BLaER1 treated with 17β-estradiol and CSF1 and Interleukin-3, amounts not matched to agents 10 nM and 100 nM (cell line): ENCODE measurements around the gene TOX3.

ENCODE experiments used
- H3K27ac ChIP-seq, 11 experiments: shearing (Covaris generic); formaldehyde crosslinking; 2 replicates each; pipeline ENCODE4 v1.8.1; 2022
- H3K27me3 ChIP-seq, 11 experiments: shearing (Covaris generic); formaldehyde crosslinking; 2 replicates each; pipeline ENCODE4 v1.8.1; 2022
- H3K36me3 ChIP-seq, 11 experiments: shearing (Covaris generic); formaldehyde crosslinking; 2 replicates each; pipeline ENCODE4 v1.8.1; 2022
- H3K4me1 ChIP-seq, 10 experiments: shearing (Covaris generic); formaldehyde crosslinking; 2 replicates each; pipeline ENCODE4 v1.8.1; 2022
- H3K4me2 ChIP-seq, 11 experiments: shearing (Covaris generic); formaldehyde crosslinking; 2 replicates each; pipeline ENCODE4 v1.8.1; 2022
- H3K4me3 ChIP-seq, 10 experiments: shearing (Covaris generic); formaldehyde crosslinking; 2 replicates each; pipeline ENCODE4 v1.8.1; 2022
- H3K9ac ChIP-seq, 11 experiments: shearing (Covaris generic); formaldehyde crosslinking; 2 replicates each; pipeline ENCODE4 v1.8.1; 2022
- H3K9me3 ChIP-seq, 11 experiments: shearing (Covaris generic); formaldehyde crosslinking; replicated peaks in 1 of 11; 2 replicates each; pipeline ENCODE4 v1.8.1; 2022
- H4K20me1 ChIP-seq, 11 experiments: shearing (Covaris generic); formaldehyde crosslinking; 2 replicates each; pipeline ENCODE4 v1.8.1; 2022
- Cebpa-rat ChIP-seq, 11 experiments: shearing (Covaris generic); IDR thresholded peaks; 2 replicates each; pipeline ENCODE4 v1.8.1; 2022

TOX3 gene

GRCh38 chr16:52460639-52461178 lies 86.2 kb downstream of the TOX3 start:
- no peak overlapping the region for H3K4me2 ChIP-seq
- TF ChIP-seq Cebpa-rat (IDR thresholded peaks at IDR 0.05) = no peak
- H3K4me1 ChIP-seq = no peaks in the 10 kb centered on the region
- H3K4me3 ChIP-seq = no peak overlapping the region
- peaks cover 0 to 8% (median 0%) of the 10 kb centered on the region in 11 experiments; a peak in 5 of 22 replicates for H3K36me3 ChIP-seq
- no peaks in the 10 kb centered on the region for H3K9me3 ChIP-seq
- H4K20me1 ChIP-seq = no peaks in the 10 kb centered on the region
- H3K27ac ChIP-seq = no peak overlapping the region
- no peak overlapping the region for H3K9ac ChIP-seq
- H3K27me3 ChIP-seq = no peaks in the 10 kb centered on the region

DNA sequence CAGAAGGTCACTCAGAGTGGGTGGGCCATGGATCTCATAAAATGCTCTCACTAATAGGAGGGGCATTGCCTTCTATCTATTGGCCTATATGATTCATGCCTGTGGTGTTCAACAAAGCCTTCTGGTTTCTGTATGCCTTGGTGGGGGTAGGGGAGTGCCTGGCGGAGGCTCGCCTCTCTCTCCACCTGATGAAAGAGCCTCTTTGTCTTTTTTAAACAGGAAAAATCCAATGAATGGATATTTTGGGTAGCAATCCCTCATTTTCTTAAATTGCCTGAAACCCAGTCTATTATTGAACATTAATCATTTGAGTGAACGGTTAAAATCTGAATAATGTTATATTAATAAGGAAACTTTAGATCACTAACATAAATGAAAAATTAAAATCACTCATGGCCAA lies 90.6 kb downstream of the TOX3 start:
- no peaks in the 10 kb centered on the region for H3K9me3 ChIP-seq
- no peaks in the 10 kb centered on the region; a peak in 1 of 22 replicates for H3K36me3 ChIP-seq
- no peak overlapping the region for H3K4me2 ChIP-seq
- H3K4me1 ChIP-seq = no peaks in the 10 kb centered on the region
- TF ChIP-seq Cebpa-rat (IDR thresholded peaks at IDR 0.05) = no peak
- H4K20me1 ChIP-seq = no peaks in the 10 kb centered on the region
- H3K27me3 ChIP-seq = no peaks in the 10 kb centered on the region
- no peak overlapping the region for H3K4me3 ChIP-seq
- no peak overlapping the region for H3K9ac ChIP-seq
- no peak overlapping the region for H3K27ac ChIP-seq

- no peak overlapping the region for H3K9ac ChIP-seq
- no peak overlapping the region for H3K4me2 ChIP-seq
- no peak overlapping the region for H3K4me3 ChIP-seq
- no peaks in the 10 kb centered on the region; a peak in 1 of 22 replicates for H3K36me3 ChIP-seq
- no peak for TF ChIP-seq Cebpa-rat (IDR thresholded peaks at IDR 0.05)
- H3K27ac ChIP-seq = no peak overlapping the region
- H3K4me1 ChIP-seq = peaks cover 0 to 3% (median 0%) of the 10 kb centered on the region in 10 experiments; a peak in 1 of 20 replicates
- H4K20me1 ChIP-seq = no peaks in the 10 kb centered on the region
- H3K27me3 ChIP-seq = no peaks in the 10 kb centered on the region
- no peaks in the 10 kb centered on the region for H3K9me3 ChIP-seq
Observed at GRCh38 chr16:52455549-52456277, 91.2 kb downstream of the TOX3 start.

DNA sequence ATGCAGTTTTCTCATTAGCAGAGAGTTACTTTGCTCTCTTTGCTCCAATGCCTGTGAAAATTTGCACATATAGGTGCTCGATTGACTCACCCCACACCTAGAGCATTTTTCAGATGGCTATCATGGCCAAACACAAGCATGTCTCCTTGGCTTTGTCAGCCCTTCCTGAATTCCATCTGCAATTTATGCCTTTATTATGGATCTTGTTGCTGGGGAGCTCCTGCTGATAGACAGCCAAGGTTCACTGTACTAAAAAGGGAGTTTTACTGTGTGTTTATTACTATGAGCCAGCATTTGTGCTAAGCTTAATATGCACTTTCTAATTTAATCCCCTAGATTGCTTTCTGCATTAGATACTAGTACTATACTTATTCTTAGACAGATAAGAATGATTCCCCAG lies 93.3 kb downstream of the TOX3 start:
- H3K27me3 ChIP-seq = no peaks in the 10 kb centered on the region
- H3K9ac ChIP-seq = no peak overlapping the region
- TF ChIP-seq Cebpa-rat (IDR thresholded peaks at IDR 0.05) = no peak
- no peak overlapping the region for H3K4me2 ChIP-seq
- no peaks in the 10 kb centered on the region for H3K9me3 ChIP-seq
- no peaks in the 10 kb centered on the region for H4K20me1 ChIP-seq
- H3K27ac ChIP-seq = no peak overlapping the region
- peaks cover 0 to 5% (median 0%) of the 10 kb centered on the region in 11 experiments; a peak in 3 of 22 replicates for H3K36me3 ChIP-seq
- H3K4me1 ChIP-seq = peaks cover 0 to 4% (median 0%) of the 10 kb centered on the region in 10 experiments; a peak in 1 of 20 replicates
- H3K4me3 ChIP-seq = no peak overlapping the region

DNA sequence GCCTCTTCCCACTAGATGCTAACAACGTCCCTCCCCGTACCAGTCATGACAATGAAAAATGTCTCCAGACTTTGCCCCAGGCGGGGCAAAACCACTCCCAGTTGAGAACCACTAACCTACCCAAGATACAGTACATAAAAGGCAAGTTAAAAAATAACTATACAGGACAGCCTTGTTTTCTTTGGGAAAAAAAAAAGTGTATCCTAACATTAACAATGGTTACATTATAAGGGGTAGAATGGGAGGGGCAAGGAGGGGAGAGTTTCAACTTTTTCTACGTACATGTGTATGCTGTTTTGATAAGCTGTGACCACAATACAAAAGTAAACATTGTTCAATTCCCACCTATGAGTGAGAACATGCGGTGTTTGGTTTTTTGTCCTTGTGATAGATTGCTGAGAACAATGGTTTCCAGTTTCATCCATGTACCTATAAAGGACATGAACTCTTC lies 94.9 kb downstream of the TOX3 start:
- no peak overlapping the region for H3K4me3 ChIP-seq
- H4K20me1 ChIP-seq = no peaks in the 10 kb centered on the region
- peaks cover 0 to 5% (median 0%) of the 10 kb centered on the region in 11 experiments; a peak in 3 of 22 replicates for H3K36me3 ChIP-seq
- H3K4me2 ChIP-seq = no peak overlapping the region
- no peaks in the 10 kb centered on the region for H3K27me3 ChIP-seq
- no peak overlapping the region for H3K27ac ChIP-seq
- no peak overlapping the region for H3K9ac ChIP-seq
- H3K4me1 ChIP-seq = peaks cover 0 to 4% (median 0%) of the 10 kb centered on the region in 10 experiments; a peak in 1 of 20 replicates
- H3K9me3 ChIP-seq = no peaks in the 10 kb centered on the region
- TF ChIP-seq Cebpa-rat (IDR thresholded peaks at IDR 0.05) = no peak

GRCh38 chr16:52450916-52451315 lies 96.0 kb downstream of the TOX3 start:
- no peak overlapping the region for H3K27ac ChIP-seq
- H4K20me1 ChIP-seq = no peaks in the 10 kb centered on the region
- H3K4me2 ChIP-seq = peak overlapping the region in 2 of 11 experiments; percentile 7 to 31; a peak in 2 of 22 replicates
- H3K4me3 ChIP-seq = no peak overlapping the region
- peaks cover 0 to 4% (median 0%) of the 10 kb centered on the region in 10 experiments; a peak in 1 of 20 replicates for H3K4me1 ChIP-seq
- no peak for TF ChIP-seq Cebpa-rat (IDR thresholded peaks at IDR 0.05)
- no peak overlapping the region for H3K9ac ChIP-seq
- no peaks in the 10 kb centered on the region for H3K9me3 ChIP-seq
- H3K27me3 ChIP-seq = no peaks in the 10 kb centered on the region
- H3K36me3 ChIP-seq = peaks cover 0 to 6% (median 0%) of the 10 kb centered on the region in 11 experiments; a peak in 4 of 22 replicates

DNA sequence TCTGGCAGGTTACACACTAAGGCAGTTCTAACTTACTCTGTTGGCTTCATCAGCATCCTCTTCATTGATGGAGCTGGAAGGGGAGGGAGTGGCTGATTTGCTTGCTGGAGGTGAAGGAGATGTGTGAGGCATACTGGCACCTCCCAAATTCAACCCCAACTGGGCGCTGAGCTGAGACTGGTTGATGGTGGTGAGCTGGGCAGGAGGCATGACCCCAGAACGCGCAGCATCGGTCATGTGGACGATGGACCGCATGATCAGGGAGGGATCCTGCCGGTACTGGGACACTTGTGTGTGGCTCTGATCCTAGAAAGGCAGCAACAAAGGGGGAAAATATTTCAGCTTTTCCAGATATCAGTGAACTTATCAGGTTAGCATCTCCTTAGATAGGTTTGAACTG lies 96.7 kb downstream of the TOX3 start:
- no peak for TF ChIP-seq Cebpa-rat (IDR thresholded peaks at IDR 0.05)
- no peaks in the 10 kb centered on the region for H4K20me1 ChIP-seq

DNA sequence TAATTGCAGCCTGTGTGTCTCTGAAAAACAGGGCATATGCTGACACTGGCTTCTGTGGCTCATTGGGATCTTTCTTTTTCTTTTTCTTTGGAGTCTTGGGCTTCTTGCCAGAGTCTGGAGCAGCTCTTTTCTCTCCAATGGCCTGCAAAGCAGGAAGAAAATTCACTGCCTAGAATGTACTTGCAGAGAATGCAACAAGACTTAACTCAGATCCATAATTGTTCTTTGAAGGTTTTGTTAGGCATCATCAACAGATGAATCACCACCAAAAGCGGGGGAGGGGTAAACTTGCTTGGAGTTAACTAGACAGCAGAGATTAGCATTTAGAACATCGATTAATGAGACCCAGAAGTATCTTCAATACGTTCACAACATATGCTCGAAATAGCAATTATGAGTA lies 100.9 kb downstream of the TOX3 start:
- Histone ChIP-seq H3K4me3 (no peak overlapping the region), H3K36me3 (peaks cover 0 to 14% (median 0%) of the 10 kb centered on the region in 11 experiments; a peak in 3 of 22 replicates), H3K9me3 (no peaks in the 10 kb centered on the region), H3K9ac (no peak overlapping the region), H3K4me1 (peaks cover 0 to 4% (median 0%) of the 10 kb centered on the region in 10 experiments; a peak in 1 of 20 replicates), H3K27me3 (no peaks in the 10 kb centered on the region), H3K27ac (no peak overlapping the region), H3K4me2 (no peak overlapping the region), H4K20me1 (no peaks in the 10 kb centered on the region)
- no peak for TF ChIP-seq Cebpa-rat (IDR thresholded peaks at IDR 0.05)

More for the DNA sequence above, 96.7 kb downstream of the TOX3 start:
- no peak overlapping the region for H3K4me2 ChIP-seq
- peaks cover 0 to 8% (median 0%) of the 10 kb centered on the region in 11 experiments; a peak in 4 of 22 replicates for H3K36me3 ChIP-seq
- peaks cover 0 to 4% (median 0%) of the 10 kb centered on the region in 10 experiments; a peak in 1 of 20 replicates for H3K4me1 ChIP-seq
- no peak overlapping the region for H3K27ac ChIP-seq
- H3K9ac ChIP-seq = no peak overlapping the region
- no peak overlapping the region for H3K4me3 ChIP-seq
- no peaks in the 10 kb centered on the region for H3K27me3 ChIP-seq
- H3K9me3 ChIP-seq = no peaks in the 10 kb centered on the region

DNA sequence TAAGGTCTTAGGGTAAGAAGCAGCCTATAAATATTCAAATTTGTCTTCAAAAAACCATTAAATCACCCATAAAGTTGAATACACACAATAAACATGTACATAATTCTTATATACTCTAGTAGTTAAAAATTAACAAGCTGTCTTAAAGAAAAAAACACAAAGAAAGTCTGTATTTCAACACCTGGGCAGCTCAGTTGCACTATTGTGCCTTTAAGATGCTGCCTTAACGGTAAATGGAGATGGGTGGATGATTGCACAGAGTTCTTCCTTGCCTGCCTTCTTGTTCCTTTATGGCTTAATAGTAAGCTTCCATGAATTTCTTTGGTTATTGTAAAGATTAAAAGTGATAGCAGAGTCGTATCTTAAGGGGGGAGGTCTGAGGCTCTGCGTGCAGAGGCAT lies 105.1 kb downstream of the TOX3 start:
- Histone ChIP-seq H3K9ac (no peak overlapping the region), H3K27ac (no peak overlapping the region), H3K27me3 (no peaks in the 10 kb centered on the region), H3K4me3 (no peak overlapping the region), H3K4me2 (no peak overlapping the region), H3K4me1 (peaks cover 0 to 8% (median 2%) of the 10 kb centered on the region in 10 experiments; a peak in 6 of 20 replicates), H4K20me1 (no peaks in the 10 kb centered on the region), H3K36me3 (peaks cover 0 to 21% (median 5%) of the 10 kb centered on the region in 11 experiments; a peak in 7 of 22 replicates), H3K9me3 (peaks cover 0 to 10% (median 3%) of the 10 kb centered on the region in 11 experiments; a peak in 5 of 22 replicates)
- no peak for TF ChIP-seq Cebpa-rat (IDR thresholded peaks at IDR 0.05)
